HepG2 (cell line): ENCODE data around the gene STIM2. TPM values are rescaled to one million over a fixed set of nuclear protein-coding genes. Genes with fewer than 3 reads are reported as not detected.

ENCODE experiments used
- ATAC-seq: fragments of 200-7000 bp; cut with Tn5 transposase; 3 replicates; pipeline ENCODE4 v1.9.1; 2020; ENCODE audit warnings: mild to moderate bottlenecking, moderate library complexity
- BruUV-seq: library from RNA; stranded (reverse); fragments of 400-500 nt; replicated peaks from 2 replicates; lab custom pipeline; 2021; lab: Mats Ljungman, UMichigan
- CTCF ChIA-PET: fragments of 300-600 bp; formaldehyde crosslinking; extraction: SDS; loops from one replicate; lab custom pipeline; 2021; ENCODE audit warnings: low total read pairs, inconsistent platforms, low intra/inter-chr PET ratio; lab: Yijun Ruan, JAX
- POLR2A ChIA-PET: fragments of 350-600 bp; sonication (Branson Sonifier 250); formaldehyde crosslinking; loops from one replicate; lab custom pipeline; 2020; ENCODE audit warnings: antibody characterized with exemption, inconsistent platforms; lab: Yijun Ruan, JAX
- DNase-seq: peaks from one replicate; pipeline ENCODE4 v3.0.0-alpha.2; 2015; ENCODE audit warnings: low spot score
- FAIRE-seq: peaks from 3 replicates; lab custom pipeline; 2011; peaks lifted over from hg19 to GRCh38; lab: Jason Lieb, UNC
- H2AFZ ChIP-seq: one replicate; pipeline ENCODE4 v1.6.1; 2011; ENCODE audit warnings: low read length, inconsistent platforms
- H3K27ac ChIP-seq: fragments of 300-600 bp; 3 replicates; pipeline ENCODE4 v1.8.0; 2011; ENCODE audit warnings: mixed run types, mild to moderate bottlenecking, mixed read lengths, low read length, inconsistent platforms; ENCODE audit not compliant: insufficient read depth; ENCODE audit errors: extremely low read length
- H3K27me3 ChIP-seq, 2 experiments: fragments of 200-600 bp in 1 of 2; 2 replicates in 1 of 2; 3 replicates in 1 of 2; pipeline versions ENCODE4 v1.6.0 to v1.8.0; 2011; ENCODE audit warnings: low read length in 2 of 2, mild to moderate bottlenecking in 2 of 2, moderate library complexity in 2 of 2, inconsistent platforms in 1 of 2; ENCODE audit not compliant: insufficient read depth in 2 of 2, control insufficient read depth in 1 of 2
- H3K36me3 ChIP-seq, 2 experiments: fragments of 200-600 bp in 1 of 2; replicated peaks in 1 of 2; 2 replicates in 1 of 2; 3 replicates in 1 of 2; pipeline versions ENCODE4 v1.5.1 to v1.8.0; 2011; ENCODE audit warnings: low read length in 2 of 2, inconsistent platforms in 1 of 2; ENCODE audit not compliant: insufficient read depth in 2 of 2, control insufficient read depth in 1 of 2
- H3K4me1 ChIP-seq: 2 replicates; pipeline ENCODE4 v1.5.1; 2012; ENCODE audit warnings: low read length, inconsistent platforms; ENCODE audit not compliant: insufficient read depth
- H3K4me2 ChIP-seq: 2 replicates; pipeline ENCODE4 v1.6.0; 2011; ENCODE audit warnings: low read depth, low read length, inconsistent platforms
- H3K4me3 ChIP-seq, 3 experiments: fragments of 200-600 bp in 1 of 3; sonication (generic), shearing (Covaris generic) in 1 of 3; replicated peaks in 1 of 3; 2 replicates each; pipeline ENCODE4 v1.5.1; 2011 to 2016; ENCODE audit warnings: low read length in 3 of 3, inconsistent platforms in 2 of 3, low read depth in 2 of 3, mild to moderate bottlenecking in 2 of 3, control low read depth in 1 of 3, mixed read lengths in 1 of 3; ENCODE audit not compliant: insufficient read depth in 1 of 3
- H3K79me2 ChIP-seq: one replicate; pipeline ENCODE4 v1.6.1; 2011; ENCODE audit warnings: low read length, inconsistent platforms; ENCODE audit not compliant: insufficient read depth
- H3K9ac ChIP-seq: 2 replicates; pipeline ENCODE4 v1.6.0; 2011; ENCODE audit warnings: mild to moderate bottlenecking, low read depth, low read length, inconsistent platforms; ENCODE audit not compliant: insufficient read depth
- H3K9me3 ChIP-seq: 2 replicates; pipeline ENCODE4 v1.5.1; 2012; ENCODE audit warnings: mild to moderate bottlenecking, low read length
- H4K20me1 ChIP-seq: 2 replicates; pipeline ENCODE4 v1.6.0; 2011; ENCODE audit warnings: inconsistent platforms, mild to moderate bottlenecking, low read length, moderate library complexity; ENCODE audit not compliant: insufficient read depth
- CCDC6 ChIP-seq: sonication (generic); formaldehyde crosslinking; IDR thresholded peaks from 2 replicates; pipeline ENCODE4 v1.8.1; 2022; ENCODE audit warnings: mild to moderate bottlenecking, missing genetic modification reagents, moderate library complexity
- CHD2 ChIP-seq: IDR thresholded peaks from 2 replicates; pipeline ENCODE4 v1.6.1; 2011; ENCODE audit warnings: low read depth, low read length, improper control_type of control experiment
- DR1 ChIP-seq: sonication (generic); formaldehyde crosslinking; IDR thresholded peaks from 2 replicates; pipeline ENCODE4 v1.8.0; 2021; ENCODE audit warnings: mild to moderate bottlenecking, missing genetic modification reagents, inconsistent platforms
- IRX3 ChIP-seq: sonication (generic); formaldehyde crosslinking; IDR thresholded peaks from 2 replicates; pipeline ENCODE4 v1.8.1; 2023; ENCODE audit warnings: mild to moderate bottlenecking, low read depth, missing genetic modification reagents, borderline replicate concordance
- KIAA2018 ChIP-seq: sonication (generic); formaldehyde crosslinking; IDR thresholded peaks from 2 replicates; pipeline ENCODE4 v1.5.0; 2020; ENCODE audit warnings: mild to moderate bottlenecking, missing genetic modification reagents, borderline replicate concordance
- PRDM15 ChIP-seq: sonication (generic); formaldehyde crosslinking; IDR thresholded peaks from 2 replicates; pipeline ENCODE4 v1.4.0; 2020; ENCODE audit warnings: missing genetic modification reagents
- RXRB ChIP-seq: IDR thresholded peaks from 2 replicates; pipeline ENCODE4 v1.6.1; 2016; ENCODE audit warnings: borderline replicate concordance, missing genetic modification reagents, missing compliant biosample characterization
- TEF ChIP-seq: sonication (generic); formaldehyde crosslinking; IDR thresholded peaks from 2 replicates; pipeline ENCODE4 v1.5.0; 2020; ENCODE audit warnings: missing genetic modification reagents
- XRCC5 ChIP-seq: fragments of 200-400 bp; formaldehyde crosslinking; optimal IDR thresholded peaks from 2 replicates; pipeline ENCODE3; 2017; ENCODE audit warnings: mild to moderate bottlenecking, low read length
- WGBS: methylation state at CpG from one replicate; pipeline ENCODE4 v1.1.6; 2017; ENCODE audit warnings: low lambda C conversion rate; 5-methylcytosine and 5-hydroxymethylcytosine counted together
- in situ Hi-C: cut with HindIII; loops from 2 replicates; pipeline ENCODE4 v1.10.0; 2017; ENCODE audit warnings: low pct_unique_long_range_greater_than_20kb; ENCODE audit not compliant: extremely low pct_ligation_motif_present
- intact Hi-C: fragments of 100-400 bp; cut with micrococcal nuclease; formaldehyde crosslinking; loops from one replicate; pipeline ENCODE4 v1.10.0; 2022; ENCODE audit not compliant: unreplicated experiment
- polyA plus RNA-seq, 8 experiments: library from polyadenylated mRNA; depleted of rRNA in 3 of 8; stranded (reverse) in 7 of 8; unstranded in 1 of 8; fragments of >200 nt; fragmentation: Illumina TruSeq in 4 of 8; extraction: Trizol in 4 of 8; gene quantifications; 2 replicates each; pipeline versions ENCODE4 v1.2.1 to v1.2.3, GENCODE V29; 2011 to 2016; ENCODE audit warnings: low read depth in 4 of 8, missing spikeins in 1 of 8, mixed read lengths in 1 of 8; ENCODE audit not compliant: insufficient read depth in 1 of 8
- total RNA-seq, 5 experiments: library from RNA; depleted of rRNA; stranded (reverse); fragments of >200 nt; fragmentation: Illumina TruSeq; extraction: Trizol; gene quantifications; 2 replicates each; pipeline ENCODE4 v1.2.3, GENCODE V29; 2016; ENCODE audit warnings: low read depth in 1 of 5

The STIM2 gene
- total and polyA plus RNA-seq, 2 of the 13 experiments (the other 11 are each of a cell fraction or from before 2014, with no cell fraction given), result 19.3 to 19.4 TPM

GRCh38 chr4:27055221-27055760, 194.7 kb downstream of the STIM2 start:
- no TSS peak for BruUV-seq
- H3K9me3 ChIP-seq, result no peaks in the 10 kb centered on the region
- H3K4me1 ChIP-seq, result no peaks in the 10 kb centered on the region
- H3K36me3 ChIP-seq, result no peaks in the 10 kb centered on the region
- ChIA-PET CTCF (no interaction called here), POLR2A (no interaction called here)
- H3K4me2 ChIP-seq, result no peak overlapping the region
- H2AFZ ChIP-seq, result no peak overlapping the region
- TF ChIP-seq PRDM15 (CRISPR knock-in tag), result no peak
- no peak for TF ChIP-seq IRX3 (CRISPR knock-in tag)
- no peak for TF ChIP-seq TEF (CRISPR knock-in tag)
- no peak for TF ChIP-seq XRCC5
- no peak for TF ChIP-seq RXRB (CRISPR knock-in tag)
- no peak for TF ChIP-seq KIAA2018 (CRISPR knock-in tag)
- no peak for TF ChIP-seq CCDC6 (CRISPR knock-in tag)
- no peak for TF ChIP-seq DR1 (CRISPR knock-in tag)
- TF ChIP-seq CHD2, result no peak
- no peak for ATAC-seq
- H3K27me3 ChIP-seq, result peaks cover 4 to 33% of the 10 kb centered on the region in 2 experiments; a peak in 3 of 5 replicates
- H3K27ac ChIP-seq, result no peak overlapping the region
- WGBS, result 23% methylated on average over 3 of the region's 3 CpGs
- in situ Hi-C loops (no loop called here), intact Hi-C loops (no loop called here)
- no peak overlapping the region for H3K4me3 ChIP-seq
- no peak for FAIRE-seq
- no peaks in the 10 kb centered on the region for H4K20me1 ChIP-seq
- no peak for DNase-seq
- no peaks in the 10 kb centered on the region for H3K79me2 ChIP-seq
- no peak overlapping the region for H3K9ac ChIP-seq
